GM18526 (cell line): ENCODE data around the gene LANCL2.

Experiments used
- POLR2A ChIP-seq: IDR thresholded peaks from 3 replicates; pipeline ENCODE4 v1.6.1; 2011; ENCODE audit not compliant: insufficient read length; ENCODE audit errors: extremely low read depth

LANCL2 gene

GRCh38 chr7:55469721-55470120 lies 104.6 kb downstream of the LANCL2 start:
- TF ChIP-seq POLR2A: no peak

GRCh38 chr7:55470261-55470660 lies 105.1 kb downstream of the LANCL2 start:
- no peak for TF ChIP-seq POLR2A

GRCh38 chr7:55472928-55473725 lies 108.0 kb downstream of the LANCL2 start:
- no peak for TF ChIP-seq POLR2A

- TF ChIP-seq POLR2A: no peak
These were observed 108.8 kb downstream of the LANCL2 start for GRCh38 chr7:55473932-55474331.

GRCh38 chr7:55474944-55475854 lies 110.1 kb downstream of the LANCL2 start:
- TF ChIP-seq POLR2A: no peak

- TF ChIP-seq POLR2A: no peak
These were observed 111.0 kb downstream of the LANCL2 start for GRCh38 chr7:55475855-55476803.

- TF ChIP-seq POLR2A: no peak
These were observed 112.0 kb downstream of the LANCL2 start for GRCh38 chr7:55476852-55477780.

GRCh38 chr7:55477781-55478374 lies 112.7 kb downstream of the LANCL2 start:
- TF ChIP-seq POLR2A: no peak

GRCh38 chr7:55478700-55479099 lies 113.6 kb downstream of the LANCL2 start:
- no peak for TF ChIP-seq POLR2A

GRCh38 chr7:55481155-55481554 lies 116.0 kb downstream of the LANCL2 start:
- TF ChIP-seq POLR2A: no peak

GRCh38 chr7:55483046-55483445 lies 117.9 kb downstream of the LANCL2 start:
- no peak for TF ChIP-seq POLR2A
